ENCODE data around the gene COL23A1. TPM values are rescaled to one million over a fixed set of nuclear protein-coding genes. Genes with fewer than 3 reads are reported as not detected.

Gene COL23A1
- polyA plus RNA-seq, 2 donors: 0.59 to 0.75 TPM

DNA sequence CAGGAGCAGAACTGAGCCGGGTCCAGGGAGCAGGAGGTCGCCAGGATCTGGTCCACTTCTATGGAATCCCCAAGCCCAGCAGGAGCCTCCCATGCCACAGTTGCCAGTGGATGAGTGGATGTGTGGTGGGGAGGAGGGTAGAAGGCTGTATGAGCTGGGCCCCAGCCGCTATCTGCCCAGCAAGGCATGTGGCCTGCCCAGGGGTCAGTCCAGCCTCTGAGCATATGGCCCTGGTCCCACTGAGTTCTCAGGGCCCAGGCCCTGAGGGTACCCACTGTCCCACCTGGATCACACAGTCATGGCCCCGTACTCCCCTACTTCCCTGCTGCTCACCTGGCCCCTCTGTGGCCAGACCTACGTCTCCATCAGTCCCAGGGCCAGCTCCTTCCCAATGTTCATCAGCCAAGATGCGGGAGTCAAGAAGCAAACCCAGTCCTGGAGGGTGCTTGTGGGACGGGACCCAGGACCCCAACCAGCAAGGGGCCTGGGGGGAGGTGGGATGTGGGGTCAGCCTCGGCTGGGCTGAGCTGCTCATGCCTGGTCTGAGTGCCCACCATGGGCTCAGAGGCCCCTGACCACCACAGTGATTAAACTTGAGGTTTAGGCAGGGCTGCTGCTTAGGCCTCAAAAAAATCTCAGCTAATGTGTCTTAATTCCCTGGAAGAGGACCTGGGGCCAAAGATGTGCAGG is 152.7 kb downstream of the COL23A1 start:
- H3K27me3 ChIP-seq (ENCODE audit: control insufficient read depth in 1 of 2, insufficient read depth in 2 of 2, low read length in 2 of 2): no peaks in the 10 kb centered on the region
- 82 to 89% methylated on average over 8 of the region's 8 CpGs for WGBS, 2 donors
- H3K36me3 ChIP-seq (ENCODE audit: control insufficient read depth in 2 of 2, insufficient read depth in 2 of 2, low read length in 1 of 2): no peaks in the 10 kb centered on the region
- no peak overlapping the region for H3K27ac ChIP-seq (ENCODE audit: low read depth in 2 of 2, low read length in 1 of 2)
- H3K4me1 ChIP-seq (ENCODE audit: control insufficient read depth in 2 of 2, insufficient read depth in 2 of 2, low read length in 1 of 2): no peaks in the 10 kb centered on the region
- no peak overlapping the region for H3K4me3 ChIP-seq (ENCODE audit: low read depth in 1 of 2, low read length in 2 of 2)
- no peaks in the 10 kb centered on the region for H3K9me3 ChIP-seq (ENCODE audit: control insufficient read depth in 2 of 2, insufficient read depth in 1 of 2, low read depth in 1 of 2, low read length in 1 of 2)

DNA sequence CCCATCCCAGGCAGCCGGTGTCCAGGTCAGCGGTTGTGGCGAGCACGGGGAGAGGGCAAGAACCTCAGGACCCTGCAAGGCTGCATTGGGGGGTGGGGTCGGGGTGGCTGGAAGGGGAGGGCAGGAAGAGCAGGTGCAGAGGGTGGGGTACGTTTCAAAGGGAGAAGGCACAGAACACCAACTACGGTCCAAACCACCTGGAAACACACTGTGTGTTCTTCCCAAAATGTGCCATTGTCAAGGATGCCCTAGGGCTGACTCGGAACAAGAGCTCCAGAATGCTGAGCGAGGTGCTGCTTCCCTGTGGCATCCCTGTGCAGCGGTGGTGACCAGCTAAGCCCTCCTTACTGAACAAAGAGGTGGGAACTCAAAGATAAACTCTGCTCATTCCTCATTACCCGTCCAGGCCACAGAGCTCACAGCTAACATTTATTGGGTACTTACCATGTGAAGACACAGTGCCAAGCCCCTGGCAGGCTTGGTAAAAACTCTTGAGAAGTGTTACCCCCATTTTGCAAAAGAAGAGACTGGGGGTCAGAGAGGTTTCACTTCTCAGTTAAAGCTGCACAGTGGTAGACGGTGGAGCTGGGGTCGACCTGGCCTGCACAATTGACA is 153.8 kb downstream of the COL23A1 start:
- Histone ChIP-seq H3K4me3 (ENCODE audit: low read depth in 1 of 2, low read length in 2 of 2) (no peak overlapping the region), H3K36me3 (ENCODE audit: control insufficient read depth in 2 of 2, insufficient read depth in 2 of 2, low read length in 1 of 2) (no peaks in the 10 kb centered on the region), H3K27me3 (ENCODE audit: control insufficient read depth in 1 of 2, insufficient read depth in 2 of 2, low read length in 2 of 2) (no peaks in the 10 kb centered on the region), H3K9me3 (ENCODE audit: control insufficient read depth in 2 of 2, insufficient read depth in 1 of 2, low read depth in 1 of 2, low read length in 1 of 2) (peaks cover 0 to 1% of the 10 kb centered on the region in 2 donors), H3K27ac (ENCODE audit: low read depth in 2 of 2, low read length in 1 of 2) (no peak overlapping the region), H3K4me1 (ENCODE audit: control insufficient read depth in 2 of 2, insufficient read depth in 2 of 2, low read length in 1 of 2) (no peaks in the 10 kb centered on the region)
- 74 to 80% methylated on average over 13 of the region's 13 CpGs for WGBS, 2 donors

DNA sequence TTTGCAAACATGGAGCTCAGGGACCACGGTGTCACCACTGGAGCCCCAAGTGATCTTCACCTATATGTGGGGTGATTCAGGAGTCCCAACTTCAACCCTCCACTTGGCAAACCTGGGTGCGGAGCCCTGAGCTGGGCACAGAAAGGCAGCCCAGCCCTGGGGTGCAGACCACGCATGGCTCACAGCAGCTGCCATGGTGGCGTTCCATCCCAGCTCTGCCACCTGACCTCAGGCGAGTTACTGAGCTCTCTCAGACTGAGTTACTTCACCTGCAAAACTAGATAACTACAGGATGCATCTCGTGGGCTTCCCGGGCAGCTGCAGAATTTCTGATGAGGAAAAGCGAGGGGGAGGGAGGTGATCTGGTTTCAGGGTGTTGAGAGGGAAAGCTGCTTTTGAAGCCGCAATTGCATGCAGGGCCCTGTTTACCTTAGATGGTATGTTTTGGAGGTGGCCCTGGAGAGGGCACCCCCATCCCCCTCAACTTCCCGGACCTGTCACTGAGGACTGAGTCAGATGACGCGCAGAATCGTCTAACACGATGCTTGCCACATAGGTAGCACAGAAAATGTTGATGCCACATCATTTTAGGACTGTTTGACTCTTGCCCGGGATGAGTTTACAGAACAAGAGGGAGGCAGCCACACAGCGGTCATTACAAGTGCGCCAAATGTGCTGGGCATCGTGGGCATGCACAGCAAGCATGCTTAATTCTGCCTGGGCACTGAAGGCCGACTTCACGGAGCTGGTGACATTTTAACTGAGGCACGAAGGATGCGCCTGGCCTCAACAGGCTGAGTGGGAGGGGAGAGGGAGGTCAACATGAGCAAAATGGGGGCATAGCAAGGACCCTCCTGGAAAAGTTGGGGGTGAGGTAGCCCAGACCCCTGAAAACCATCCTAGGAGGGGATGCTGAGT is 154.6 kb downstream of the COL23A1 start:
- no peaks in the 10 kb centered on the region for H3K4me1 ChIP-seq (ENCODE audit: control insufficient read depth in 2 of 2, insufficient read depth in 2 of 2, low read length in 1 of 2)
- H3K27me3 ChIP-seq (ENCODE audit: control insufficient read depth in 1 of 2, insufficient read depth in 2 of 2, low read length in 2 of 2): no peaks in the 10 kb centered on the region
- H3K27ac ChIP-seq (ENCODE audit: low read depth in 2 of 2, low read length in 1 of 2): no peak overlapping the region
- H3K9me3 ChIP-seq (ENCODE audit: control insufficient read depth in 2 of 2, insufficient read depth in 1 of 2, low read depth in 1 of 2, low read length in 1 of 2): peaks cover 0 to 3% of the 10 kb centered on the region in 2 donors
- 88 to 90% methylated on average over 22 of the region's 22 CpGs for WGBS, 2 donors
- no peak overlapping the region for H3K4me3 ChIP-seq (ENCODE audit: low read depth in 1 of 2, low read length in 2 of 2)
- no peaks in the 10 kb centered on the region for H3K36me3 ChIP-seq (ENCODE audit: control insufficient read depth in 2 of 2, insufficient read depth in 2 of 2, low read length in 1 of 2)

DNA sequence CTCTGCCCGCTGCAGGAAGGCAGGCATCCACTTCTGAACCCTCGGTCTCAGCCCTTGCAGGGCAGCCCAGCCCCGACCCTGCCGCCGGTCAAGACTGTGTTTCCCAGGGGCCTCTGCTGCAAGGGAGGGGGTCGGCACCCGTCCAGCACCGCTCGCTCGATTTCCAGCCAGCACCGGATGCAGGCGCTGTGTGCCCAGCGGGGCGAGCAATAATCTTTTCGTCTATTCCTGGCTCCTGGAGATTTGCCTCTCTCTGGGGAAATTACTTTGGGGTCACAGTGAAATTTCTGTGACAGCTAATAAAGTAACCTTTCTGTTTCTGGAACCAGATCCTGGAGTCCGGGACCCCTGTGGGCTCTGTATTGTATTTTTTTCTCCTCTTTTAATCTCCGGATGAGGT is 155.3 kb downstream of the COL23A1 start:
- 66 to 67% methylated on average over 17 of the region's 17 CpGs for WGBS, 2 donors
- H3K9me3 ChIP-seq (ENCODE audit: control insufficient read depth in 2 of 2, insufficient read depth in 1 of 2, low read depth in 1 of 2, low read length in 1 of 2): peaks cover 0 to 3% of the 10 kb centered on the region in 2 donors
- H3K4me3 ChIP-seq (ENCODE audit: low read depth in 1 of 2, low read length in 2 of 2): no peak overlapping the region
- H3K4me1 ChIP-seq (ENCODE audit: control insufficient read depth in 2 of 2, insufficient read depth in 2 of 2, low read length in 1 of 2): no peaks in the 10 kb centered on the region
- no peak overlapping the region for H3K27ac ChIP-seq (ENCODE audit: low read depth in 2 of 2, low read length in 1 of 2)
- H3K27me3 ChIP-seq (ENCODE audit: control insufficient read depth in 1 of 2, insufficient read depth in 2 of 2, low read length in 2 of 2): no peaks in the 10 kb centered on the region
- no peaks in the 10 kb centered on the region for H3K36me3 ChIP-seq (ENCODE audit: control insufficient read depth in 2 of 2, insufficient read depth in 2 of 2, low read length in 1 of 2)

DNA sequence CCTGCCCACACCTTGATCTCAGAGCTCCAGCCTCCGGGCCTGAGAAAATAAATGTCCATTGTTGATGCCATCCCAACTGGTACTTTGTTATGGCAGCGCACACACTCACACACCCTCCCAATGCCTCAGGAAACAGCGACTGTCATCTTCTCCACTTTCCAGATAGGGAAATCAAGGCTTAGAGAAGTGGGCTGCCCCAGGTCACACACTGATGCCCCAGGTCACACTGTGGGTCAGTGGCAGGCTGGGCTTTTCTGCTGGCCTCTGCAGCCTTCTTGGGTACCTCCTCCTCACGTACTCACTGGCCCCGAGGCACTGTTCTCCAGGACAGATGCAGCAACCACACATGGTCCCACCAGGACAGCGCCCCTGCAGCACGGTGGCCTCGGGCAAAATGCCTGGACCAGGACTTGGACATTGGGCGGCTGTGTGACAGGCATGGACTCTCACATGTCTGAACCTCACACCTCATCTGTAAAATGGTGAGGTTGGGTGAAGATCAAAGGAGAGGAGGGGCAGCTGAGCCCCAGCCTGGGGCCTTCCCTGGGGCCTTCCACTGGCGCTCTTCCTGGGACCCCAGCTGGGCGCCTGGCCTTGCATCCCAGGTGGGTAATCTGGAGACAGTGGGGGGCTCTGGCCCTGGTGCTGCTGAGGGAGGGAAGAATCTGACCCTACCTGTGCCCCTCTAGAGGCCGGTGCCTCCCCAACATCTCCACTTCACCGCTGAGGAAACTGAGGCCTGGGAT is 156.0 kb downstream of the COL23A1 start:
- WGBS, 2 donors: 85 to 86% methylated on average over 13 of the region's 13 CpGs
- peaks cover 0 to 3% of the 10 kb centered on the region in 2 donors for H3K9me3 ChIP-seq (ENCODE audit: control insufficient read depth in 2 of 2, insufficient read depth in 1 of 2, low read depth in 1 of 2, low read length in 1 of 2)
- no peaks in the 10 kb centered on the region for H3K4me1 ChIP-seq (ENCODE audit: control insufficient read depth in 2 of 2, insufficient read depth in 2 of 2, low read length in 1 of 2)
- no peaks in the 10 kb centered on the region for H3K27me3 ChIP-seq (ENCODE audit: control insufficient read depth in 1 of 2, insufficient read depth in 2 of 2, low read length in 2 of 2)
- no peak overlapping the region for H3K4me3 ChIP-seq (ENCODE audit: low read depth in 1 of 2, low read length in 2 of 2)
- H3K36me3 ChIP-seq (ENCODE audit: control insufficient read depth in 2 of 2, insufficient read depth in 2 of 2, low read length in 1 of 2): no peaks in the 10 kb centered on the region
- no peak overlapping the region for H3K27ac ChIP-seq (ENCODE audit: low read depth in 2 of 2, low read length in 1 of 2)

DNA sequence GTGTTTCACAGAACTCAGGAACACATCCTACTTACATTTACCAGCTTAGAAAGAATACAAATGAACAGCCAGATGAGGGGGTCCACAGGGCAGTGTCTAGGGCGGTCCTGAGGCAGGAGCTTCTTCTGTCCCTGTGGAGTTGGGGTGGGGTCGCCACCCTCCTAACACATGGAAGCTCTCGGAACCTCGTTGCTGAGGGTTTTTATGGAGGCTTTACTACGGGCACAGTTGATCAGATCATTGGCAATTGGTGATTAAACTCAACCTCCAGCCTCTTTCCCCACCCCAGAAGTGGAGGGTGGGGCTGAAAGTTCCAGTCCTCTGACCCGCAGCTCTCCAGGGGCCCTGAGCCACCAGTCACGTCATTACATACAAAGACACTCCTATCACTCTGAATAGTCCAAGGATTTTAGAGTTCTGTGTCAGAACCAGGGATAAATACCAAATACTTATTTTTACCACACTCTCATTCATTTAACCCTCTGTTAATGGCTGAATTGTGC is 156.9 kb downstream of the COL23A1 start:
- Histone ChIP-seq H3K4me1 (ENCODE audit: control insufficient read depth in 2 of 2, insufficient read depth in 2 of 2, low read length in 1 of 2) (peaks cover 0 to 4% of the 10 kb centered on the region in 2 donors), H3K9me3 (ENCODE audit: control insufficient read depth in 2 of 2, insufficient read depth in 1 of 2, low read depth in 1 of 2, low read length in 1 of 2) (peaks cover 0 to 3% of the 10 kb centered on the region in 2 donors), H3K27me3 (ENCODE audit: control insufficient read depth in 1 of 2, insufficient read depth in 2 of 2, low read length in 2 of 2) (no peaks in the 10 kb centered on the region), H3K36me3 (ENCODE audit: control insufficient read depth in 2 of 2, insufficient read depth in 2 of 2, low read length in 1 of 2) (no peaks in the 10 kb centered on the region), H3K27ac (ENCODE audit: low read depth in 2 of 2, low read length in 1 of 2) (no peak overlapping the region), H3K4me3 (ENCODE audit: low read depth in 1 of 2, low read length in 2 of 2) (no peak overlapping the region)
- 84 to 86% methylated on average over 7 of the region's 7 CpGs for WGBS, 2 donors

DNA sequence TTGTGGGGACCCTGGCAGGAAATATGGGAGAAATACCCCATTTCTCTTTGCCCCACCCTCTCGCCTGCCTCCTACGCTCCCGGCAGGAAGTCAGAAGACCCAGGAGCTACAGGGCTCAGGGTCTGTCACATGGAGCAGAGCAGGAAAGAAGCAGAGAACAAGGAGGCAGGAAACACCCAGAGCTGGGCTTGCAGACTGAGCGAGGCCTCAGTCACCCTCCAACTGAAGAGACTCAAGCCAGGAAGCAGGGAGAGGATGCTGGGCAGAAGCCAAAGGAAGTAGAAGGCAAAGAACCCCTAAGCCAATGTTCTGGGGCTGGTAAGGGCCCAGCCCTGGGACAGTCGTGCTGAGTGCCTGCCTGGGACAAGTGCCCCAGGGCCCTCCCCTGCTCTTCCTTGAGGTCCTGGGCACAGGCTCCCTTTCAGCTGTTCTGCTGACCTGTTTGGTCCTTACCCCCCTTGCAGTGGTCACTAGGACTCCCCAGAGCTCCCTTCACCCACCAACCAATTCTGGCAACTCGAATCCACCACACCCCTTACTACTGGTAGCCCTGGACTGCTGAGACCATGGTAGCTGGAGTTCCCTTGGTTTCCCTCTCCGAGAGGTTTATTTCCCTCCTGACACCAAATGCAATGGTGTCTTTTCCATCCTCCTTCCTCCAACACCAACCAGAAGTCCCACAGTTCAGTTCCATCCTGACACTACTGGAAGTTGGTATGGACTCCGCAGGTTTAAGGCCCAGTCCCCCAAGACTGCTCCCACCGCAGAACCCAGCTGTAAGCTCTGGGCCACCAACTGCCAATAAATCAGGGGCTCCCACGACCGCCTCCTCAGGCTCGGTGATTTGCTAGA is 157.5 kb downstream of the COL23A1 start:
- WGBS, 2 donors: 81 to 82% methylated on average over 11 to 12 of the region's 12 CpGs
- Histone ChIP-seq H3K27me3 (ENCODE audit: control insufficient read depth in 1 of 2, insufficient read depth in 2 of 2, low read length in 2 of 2) (no peaks in the 10 kb centered on the region), H3K4me3 (ENCODE audit: low read depth in 1 of 2, low read length in 2 of 2) (no peak overlapping the region), H3K36me3 (ENCODE audit: control insufficient read depth in 2 of 2, insufficient read depth in 2 of 2, low read length in 1 of 2) (no peaks in the 10 kb centered on the region), H3K4me1 (ENCODE audit: control insufficient read depth in 2 of 2, insufficient read depth in 2 of 2, low read length in 1 of 2) (peaks cover 0 to 4% of the 10 kb centered on the region in 2 donors), H3K27ac (ENCODE audit: low read depth in 2 of 2, low read length in 1 of 2) (no peak overlapping the region), H3K9me3 (ENCODE audit: control insufficient read depth in 2 of 2, insufficient read depth in 1 of 2, low read depth in 1 of 2, low read length in 1 of 2) (peaks cover 0 to 3% of the 10 kb centered on the region in 2 donors)

DNA sequence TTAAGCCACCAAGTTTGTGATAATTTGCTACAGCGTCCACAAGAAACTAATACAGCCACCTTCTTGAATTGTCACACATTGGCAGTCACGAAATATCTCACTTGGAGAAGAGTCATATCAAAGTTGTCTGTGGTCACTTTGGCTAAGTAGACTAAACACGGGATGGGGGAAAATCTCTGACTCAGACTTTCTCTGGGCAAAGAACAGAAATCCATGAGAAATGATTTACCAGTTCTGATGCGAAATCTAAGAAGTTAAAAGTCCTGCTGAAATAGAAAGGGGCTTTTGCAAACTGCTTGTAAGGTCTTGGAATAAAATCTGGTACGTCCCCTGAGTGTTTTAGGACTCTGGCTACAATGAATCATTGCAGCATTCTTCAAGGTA is 158.4 kb downstream of the COL23A1 start:
- Histone ChIP-seq H3K27ac (ENCODE audit: low read depth in 2 of 2, low read length in 1 of 2) (no peak overlapping the region), H3K4me1 (ENCODE audit: control insufficient read depth in 2 of 2, insufficient read depth in 2 of 2, low read length in 1 of 2) (peaks cover 0 to 4% of the 10 kb centered on the region in 2 donors), H3K4me3 (ENCODE audit: low read depth in 1 of 2, low read length in 2 of 2) (no peak overlapping the region), H3K9me3 (ENCODE audit: control insufficient read depth in 2 of 2, insufficient read depth in 1 of 2, low read depth in 1 of 2, low read length in 1 of 2) (peaks cover 0 to 3% of the 10 kb centered on the region in 2 donors), H3K36me3 (ENCODE audit: control insufficient read depth in 2 of 2, insufficient read depth in 2 of 2, low read length in 1 of 2) (no peaks in the 10 kb centered on the region), H3K27me3 (ENCODE audit: control insufficient read depth in 1 of 2, insufficient read depth in 2 of 2, low read length in 2 of 2) (no peaks in the 10 kb centered on the region)
- WGBS, 2 donors: 79 to 85% methylated on average over 5 of the region's 5 CpGs
